ENCODE results near the gene ST3GAL3.

ST3GAL3 gene

DNA sequence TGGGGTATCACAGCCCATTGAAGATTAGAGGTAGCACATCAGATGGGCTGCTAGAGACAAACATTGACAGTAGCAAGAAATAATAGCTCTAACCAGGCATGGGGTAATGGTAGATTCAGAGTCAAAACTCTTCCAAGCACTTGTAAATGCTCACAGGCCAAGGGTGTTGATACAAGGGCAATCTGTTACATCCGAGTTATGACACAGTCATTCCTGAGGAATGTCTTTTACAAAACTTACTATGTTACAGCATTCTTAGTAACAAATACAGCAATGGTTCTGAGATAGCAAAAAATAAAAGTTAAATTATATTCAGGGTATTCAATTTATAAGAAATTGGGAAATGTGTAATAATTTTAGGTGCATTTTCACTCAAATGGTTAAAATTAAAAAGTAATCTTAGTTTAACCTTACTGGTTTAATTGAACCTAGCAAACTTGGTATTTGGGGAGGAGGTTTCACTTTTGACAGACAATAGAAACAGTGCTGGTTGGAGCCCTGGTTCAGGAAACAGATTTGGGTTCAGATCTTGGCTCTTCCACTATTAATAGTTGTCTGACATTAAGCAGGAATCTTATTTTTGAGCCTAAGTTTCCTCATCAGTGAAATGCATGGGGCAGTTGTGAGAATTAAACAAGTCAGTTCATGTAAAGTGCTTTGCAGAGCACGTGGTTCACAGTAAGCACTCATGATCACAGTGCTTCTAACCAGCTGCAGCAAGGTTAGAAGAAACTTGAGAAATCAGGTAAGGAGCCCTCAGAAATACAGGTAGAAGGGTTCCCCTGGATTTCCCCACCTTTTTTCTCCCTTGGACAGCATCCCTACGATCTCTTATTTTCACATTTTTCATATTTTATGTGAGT lies 4.4 kb downstream of the ST3GAL3 start:
- TF ChIP-seq FOXP2 (optimal IDR thresholded peaks at IDR 0.05; ENCODE audit: borderline replicate concordance, extremely low read depth, extremely low read length, insufficient read depth), result no peak
- TF ChIP-seq TAF1 (IDR thresholded peaks at IDR 0.05; ENCODE audit: borderline replicate concordance, insufficient read depth, low read length), result no peak
- TF ChIP-seq, protein P1, sequence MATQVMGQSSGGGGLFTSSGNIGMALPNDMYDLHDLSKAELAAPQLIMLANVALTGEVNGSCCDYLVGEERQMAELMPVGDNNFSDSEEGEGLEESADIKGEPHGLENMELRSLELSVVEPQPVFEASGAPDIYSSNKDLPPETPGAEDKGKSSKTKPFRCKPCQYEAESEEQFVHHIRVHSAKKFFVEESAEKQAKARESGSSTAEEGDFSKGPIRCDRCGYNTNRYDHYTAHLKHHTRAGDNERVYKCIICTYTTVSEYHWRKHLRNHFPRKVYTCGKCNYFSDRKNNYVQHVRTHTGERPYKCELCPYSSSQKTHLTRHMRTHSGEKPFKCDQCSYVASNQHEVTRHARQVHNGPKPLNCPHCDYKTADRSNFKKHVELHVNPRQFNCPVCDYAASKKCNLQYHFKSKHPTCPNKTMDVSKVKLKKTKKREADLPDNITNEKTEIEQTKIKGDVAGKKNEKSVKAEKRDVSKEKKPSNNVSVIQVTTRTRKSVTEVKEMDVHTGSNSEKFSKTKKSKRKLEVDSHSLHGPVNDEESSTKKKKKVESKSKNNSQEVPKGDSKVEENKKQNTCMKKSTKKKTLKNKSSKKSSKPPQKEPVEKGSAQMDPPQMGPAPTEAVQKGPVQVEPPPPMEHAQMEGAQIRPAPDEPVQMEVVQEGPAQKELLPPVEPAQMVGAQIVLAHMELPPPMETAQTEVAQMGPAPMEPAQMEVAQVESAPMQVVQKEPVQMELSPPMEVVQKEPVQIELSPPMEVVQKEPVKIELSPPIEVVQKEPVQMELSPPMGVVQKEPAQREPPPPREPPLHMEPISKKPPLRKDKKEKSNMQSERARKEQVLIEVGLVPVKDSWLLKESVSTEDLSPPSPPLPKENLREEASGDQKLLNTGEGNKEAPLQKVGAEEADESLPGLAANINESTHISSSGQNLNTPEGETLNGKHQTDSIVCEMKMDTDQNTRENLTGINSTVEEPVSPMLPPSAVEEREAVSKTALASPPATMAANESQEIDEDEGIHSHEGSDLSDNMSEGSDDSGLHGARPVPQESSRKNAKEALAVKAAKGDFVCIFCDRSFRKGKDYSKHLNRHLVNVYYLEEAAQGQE (IDR thresholded peaks at IDR 0.05; ENCODE audit: insufficient read depth in 1 of 2, low read depth in 2 of 2, low read length in 2 of 2), result no peak

GRCh38 chr1:43716559-43717281 lies 9.4 kb downstream of the ST3GAL3 start:
- TF ChIP-seq, protein P1 (IDR thresholded peaks at IDR 0.05; ENCODE audit: insufficient read depth in 1 of 2, low read depth in 2 of 2, low read length in 2 of 2), result no peak
- TF ChIP-seq SIN3A (IDR thresholded peaks at IDR 0.05; ENCODE audit: borderline replicate concordance, insufficient read depth, low read length) (no peak), FOXP2 (optimal IDR thresholded peaks at IDR 0.05; ENCODE audit: borderline replicate concordance, extremely low read depth, extremely low read length, insufficient read depth) (no peak), POLR2AphosphoS5 (IDR thresholded peaks at IDR 0.05; ENCODE audit: low read depth, low read length) (no peak), TAF1 (IDR thresholded peaks at IDR 0.05; ENCODE audit: borderline replicate concordance, insufficient read depth, low read length) (no peak)

- TF ChIP-seq SIN3A (IDR thresholded peaks at IDR 0.05; ENCODE audit: borderline replicate concordance, insufficient read depth, low read length) (no peak), TAF1 (IDR thresholded peaks at IDR 0.05; ENCODE audit: borderline replicate concordance, insufficient read depth, low read length) (no peak), FOXP2 (optimal IDR thresholded peaks at IDR 0.05; ENCODE audit: borderline replicate concordance, extremely low read depth, extremely low read length, insufficient read depth) (no peak), POLR2AphosphoS5 (IDR thresholded peaks at IDR 0.05; ENCODE audit: low read depth, low read length) (no peak)
- TF ChIP-seq, protein P1 (IDR thresholded peaks at IDR 0.05; ENCODE audit: insufficient read depth in 1 of 2, low read depth in 2 of 2, low read length in 2 of 2), result no peak
These were observed 11.7 kb downstream of the ST3GAL3 start for GRCh38 chr1:43719063-43719462.

DNA sequence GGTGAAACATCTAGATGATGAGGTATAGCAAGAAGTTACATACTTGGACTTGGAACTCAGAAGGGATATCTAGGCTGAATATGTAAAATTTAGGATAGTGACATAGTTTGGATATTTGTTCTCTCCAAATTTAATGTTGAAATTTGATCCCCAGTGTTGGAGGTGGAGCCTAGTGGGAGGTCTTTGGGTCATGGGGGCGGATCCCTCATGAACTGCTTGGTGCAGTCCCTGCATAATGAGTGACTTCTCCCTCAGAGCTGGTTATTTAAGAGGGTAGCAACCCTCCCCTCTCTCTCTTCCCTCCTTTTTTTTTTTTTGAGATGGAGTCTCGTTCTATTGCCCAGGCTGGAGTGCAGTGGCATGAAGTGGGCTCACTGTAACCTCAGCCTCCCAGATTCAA lies 15.5 kb downstream of the ST3GAL3 start:
- TF ChIP-seq TAF1 (IDR thresholded peaks at IDR 0.05; ENCODE audit: borderline replicate concordance, insufficient read depth, low read length) (no peak), SIN3A (IDR thresholded peaks at IDR 0.05; ENCODE audit: borderline replicate concordance, insufficient read depth, low read length) (no peak)

DNA sequence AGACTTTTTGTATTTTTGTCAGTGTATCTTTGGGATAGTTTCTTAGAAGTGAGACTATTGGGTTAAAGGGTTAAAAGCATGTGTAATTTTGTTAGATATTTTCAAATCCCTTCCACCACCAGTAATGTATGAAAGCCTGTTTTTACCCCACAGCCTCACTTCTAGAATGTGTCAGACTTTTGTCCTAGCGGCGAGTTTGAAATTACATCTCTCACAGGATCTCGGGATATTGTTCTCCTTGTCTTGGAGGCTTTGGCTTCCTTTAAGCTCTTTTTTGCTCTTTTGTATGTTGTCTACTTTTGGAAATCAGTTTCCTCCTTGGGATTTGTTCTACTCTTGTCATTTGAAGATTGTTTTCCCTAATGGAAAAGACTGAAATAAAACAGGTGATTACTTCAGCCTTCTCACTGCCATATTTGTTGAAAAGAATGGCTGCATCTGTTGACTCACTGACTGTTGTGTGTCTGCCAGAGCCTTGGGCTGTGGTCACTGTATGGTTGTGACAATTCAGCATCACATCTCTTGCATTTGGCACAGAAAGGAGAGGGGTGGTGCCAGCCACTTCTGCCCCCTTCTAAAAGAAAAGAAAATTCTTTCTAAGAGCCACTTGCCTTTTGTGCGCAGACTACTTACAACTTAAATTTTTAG lies 22.6 kb downstream of the ST3GAL3 start:
- TF ChIP-seq, protein P1 (IDR thresholded peaks at IDR 0.05; ENCODE audit: insufficient read depth in 1 of 2, low read depth in 2 of 2, low read length in 2 of 2), result no peak
- no peak for TF ChIP-seq POLR2AphosphoS5 (IDR thresholded peaks at IDR 0.05; ENCODE audit: low read depth, low read length)
- TF ChIP-seq TAF1 (IDR thresholded peaks at IDR 0.05; ENCODE audit: borderline replicate concordance, insufficient read depth, low read length), result no peak
- no peak for TF ChIP-seq FOXP2 (optimal IDR thresholded peaks at IDR 0.05; ENCODE audit: borderline replicate concordance, extremely low read depth, extremely low read length, insufficient read depth)
- TF ChIP-seq SIN3A (IDR thresholded peaks at IDR 0.05; ENCODE audit: borderline replicate concordance, insufficient read depth, low read length), result no peak

Data from PFSK-1 (cell line).